PFSK-1 (cell line): ENCODE measurements around the gene ABCC8.

Experiments used
- POLR2AphosphoS5 ChIP-seq: IDR thresholded peaks from 2 replicates; pipeline ENCODE4 v1.6.1; 2012; ENCODE audit warnings: low read depth, mild to moderate bottlenecking, control low read depth, low read length, moderate library complexity
- TF ChIP-seq, protein P1 (sequence below), 2 experiments: IDR thresholded peaks; 2 replicates each; pipeline versions ENCODE4 v1.6.1 to v1.8.0; 2011 to 2012; ENCODE audit warnings: low read depth in 2 of 2, low read length in 2 of 2, control low read depth in 1 of 2, inconsistent platforms in 1 of 2, mild to moderate bottlenecking in 1 of 2, moderate library complexity in 1 of 2; ENCODE audit not compliant: insufficient read depth in 1 of 2

DNA sequence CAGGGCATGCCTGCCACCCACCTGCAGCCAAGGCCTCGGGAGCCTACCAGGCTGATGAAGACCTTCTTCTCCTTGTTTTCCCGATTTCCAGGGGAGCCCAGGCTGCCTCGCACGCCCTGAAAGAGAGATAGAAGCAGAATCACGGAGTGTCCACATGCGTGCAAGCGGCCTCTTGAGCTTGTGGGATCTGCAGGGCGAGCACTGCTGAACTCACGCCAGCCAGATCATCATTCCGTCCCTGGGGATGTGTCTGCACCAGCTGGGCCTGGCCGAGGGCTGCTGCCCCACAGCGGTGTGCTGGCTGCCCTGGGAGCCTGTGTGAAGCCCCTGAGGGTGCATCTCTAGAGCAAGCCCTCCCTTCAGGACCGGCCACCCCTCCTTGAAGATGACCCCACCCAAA lies 49.7 kb upstream of the ABCC8 start:
- TF ChIP-seq, protein P1, sequence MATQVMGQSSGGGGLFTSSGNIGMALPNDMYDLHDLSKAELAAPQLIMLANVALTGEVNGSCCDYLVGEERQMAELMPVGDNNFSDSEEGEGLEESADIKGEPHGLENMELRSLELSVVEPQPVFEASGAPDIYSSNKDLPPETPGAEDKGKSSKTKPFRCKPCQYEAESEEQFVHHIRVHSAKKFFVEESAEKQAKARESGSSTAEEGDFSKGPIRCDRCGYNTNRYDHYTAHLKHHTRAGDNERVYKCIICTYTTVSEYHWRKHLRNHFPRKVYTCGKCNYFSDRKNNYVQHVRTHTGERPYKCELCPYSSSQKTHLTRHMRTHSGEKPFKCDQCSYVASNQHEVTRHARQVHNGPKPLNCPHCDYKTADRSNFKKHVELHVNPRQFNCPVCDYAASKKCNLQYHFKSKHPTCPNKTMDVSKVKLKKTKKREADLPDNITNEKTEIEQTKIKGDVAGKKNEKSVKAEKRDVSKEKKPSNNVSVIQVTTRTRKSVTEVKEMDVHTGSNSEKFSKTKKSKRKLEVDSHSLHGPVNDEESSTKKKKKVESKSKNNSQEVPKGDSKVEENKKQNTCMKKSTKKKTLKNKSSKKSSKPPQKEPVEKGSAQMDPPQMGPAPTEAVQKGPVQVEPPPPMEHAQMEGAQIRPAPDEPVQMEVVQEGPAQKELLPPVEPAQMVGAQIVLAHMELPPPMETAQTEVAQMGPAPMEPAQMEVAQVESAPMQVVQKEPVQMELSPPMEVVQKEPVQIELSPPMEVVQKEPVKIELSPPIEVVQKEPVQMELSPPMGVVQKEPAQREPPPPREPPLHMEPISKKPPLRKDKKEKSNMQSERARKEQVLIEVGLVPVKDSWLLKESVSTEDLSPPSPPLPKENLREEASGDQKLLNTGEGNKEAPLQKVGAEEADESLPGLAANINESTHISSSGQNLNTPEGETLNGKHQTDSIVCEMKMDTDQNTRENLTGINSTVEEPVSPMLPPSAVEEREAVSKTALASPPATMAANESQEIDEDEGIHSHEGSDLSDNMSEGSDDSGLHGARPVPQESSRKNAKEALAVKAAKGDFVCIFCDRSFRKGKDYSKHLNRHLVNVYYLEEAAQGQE (IDR thresholded peaks at IDR 0.05; ENCODE audit: insufficient read depth in 1 of 2, low read depth in 2 of 2, low read length in 2 of 2), result no peak
- no peak for TF ChIP-seq POLR2AphosphoS5
